Measurements from ENCODE around the gene GFOD1. TPM values are rescaled to one million over a fixed set of nuclear protein-coding genes. Genes with fewer than 3 reads are reported as not detected.
"Not testable (repeated sequence)": the region's sequence is repeated elsewhere in the genome, so short reads cannot be mapped to it uniquely, and the experiment has no call there.

The GFOD1 gene
- total RNA-seq, 1 donor from 2014 or later = 17.4 TPM

GRCh38 chr6:13445005-13445743 lies 42.2 kb downstream of the GFOD1 start:
- peak; percentile 67 for DNase-seq (ENCODE audit: low spot score)

GRCh38 chr6:13444604-13445003 lies 42.8 kb downstream of the GFOD1 start:
- no peak for DNase-seq (ENCODE audit: low spot score)

- not testable (repeated sequence) for DNase-seq (ENCODE audit: low spot score)
Observed at GRCh38 chr6:13443978-13444377, 43.4 kb downstream of the GFOD1 start.

- DNase-seq (ENCODE audit: low spot score) = no peak
Observed at GRCh38 chr6:13441778-13442177, 45.6 kb downstream of the GFOD1 start.

GRCh38 chr6:13439644-13440043 lies 47.8 kb downstream of the GFOD1 start:
- no peak for DNase-seq (ENCODE audit: low spot score)

GRCh38 chr6:13438126-13438525 lies 49.3 kb downstream of the GFOD1 start:
- DNase-seq (ENCODE audit: low spot score) = no peak

- no peak for DNase-seq (ENCODE audit: low spot score)
Observed at GRCh38 chr6:13437218-13437996, 50.0 kb downstream of the GFOD1 start.

GRCh38 chr6:13436399-13437217 lies 50.8 kb downstream of the GFOD1 start:
- DNase-seq (ENCODE audit: low spot score) = no peak

- no peak for DNase-seq (ENCODE audit: low spot score)
Observed at GRCh38 chr6:13435477-13436246, 51.7 kb downstream of the GFOD1 start.

- DNase-seq (ENCODE audit: low spot score) = no peak
Observed at GRCh38 chr6:13434777-13435176, 52.6 kb downstream of the GFOD1 start.

- DNase-seq (ENCODE audit: low spot score) = not testable (repeated sequence)
Observed at GRCh38 chr6:13434135-13434775, 53.1 kb downstream of the GFOD1 start.

- DNase-seq (ENCODE audit: low spot score) = no peak
Observed at GRCh38 chr6:13433709-13434121, 53.7 kb downstream of the GFOD1 start.

- DNase-seq (ENCODE audit: low spot score) = no peak
Observed at GRCh38 chr6:13432526-13433184, 54.7 kb downstream of the GFOD1 start.

- DNase-seq (ENCODE audit: low spot score) = no peak
Observed at GRCh38 chr6:13431861-13432465, 55.4 kb downstream of the GFOD1 start.

GRCh38 chr6:13431059-13431656 lies 56.2 kb downstream of the GFOD1 start:
- no peak for DNase-seq (ENCODE audit: low spot score)

- DNase-seq (ENCODE audit: low spot score) = no peak
Observed at GRCh38 chr6:13429406-13429753, 58.0 kb downstream of the GFOD1 start.

- no peak for DNase-seq (ENCODE audit: low spot score)
Observed at GRCh38 chr6:13428583-13429405, 58.6 kb downstream of the GFOD1 start.

GRCh38 chr6:13427801-13428582 lies 59.4 kb downstream of the GFOD1 start:
- DNase-seq (ENCODE audit: low spot score) = no peak
